GM21576 (cell line): ENCODE data around the gene LGR4.

Experiments used
- ATAC-seq: cut with Tn5 transposase; IDR thresholded peaks from one replicate; pipeline ENCODE4 v1.9.1; 2021; ENCODE audit warnings: mild to moderate bottlenecking, moderate library complexity; ENCODE audit not compliant: unreplicated experiment

The LGR4 gene

GRCh38 chr11:27406498-27407354 is 65.9 kb downstream of the LGR4 start:
- ATAC-seq: no peak

GRCh38 chr11:27405134-27405533 is 67.5 kb downstream of the LGR4 start:
- ATAC-seq: no peak

- ATAC-seq: no peak
These were observed 68.2 kb downstream of the LGR4 start for GRCh38 chr11:27404427-27404826.

GRCh38 chr11:27403195-27403594 is 69.4 kb downstream of the LGR4 start:
- ATAC-seq: no peak

- no peak for ATAC-seq
These were observed 70.1 kb downstream of the LGR4 start for GRCh38 chr11:27402450-27402849.

- ATAC-seq: no peak
These were observed 70.7 kb downstream of the LGR4 start for GRCh38 chr11:27401833-27402316.

- no peak for ATAC-seq
These were observed 71.2 kb downstream of the LGR4 start for GRCh38 chr11:27401280-27401832.

- ATAC-seq: no peak
These were observed 74.2 kb downstream of the LGR4 start for GRCh38 chr11:27398400-27398770.

GRCh38 chr11:27397624-27398399 is 74.8 kb downstream of the LGR4 start:
- ATAC-seq: no peak

GRCh38 chr11:27396259-27396839 is 76.2 kb downstream of the LGR4 start:
- no peak for ATAC-seq

GRCh38 chr11:27395556-27396258 is 76.9 kb downstream of the LGR4 start:
- no peak for ATAC-seq

GRCh38 chr11:27394781-27395228 is 77.8 kb downstream of the LGR4 start:
- no peak for ATAC-seq

GRCh38 chr11:27392278-27393114 is 80.1 kb downstream of the LGR4 start:
- no peak for ATAC-seq

- no peak for ATAC-seq
These were observed 81.1 kb downstream of the LGR4 start for GRCh38 chr11:27391331-27392015.

- no peak for ATAC-seq
These were observed 82.0 kb downstream of the LGR4 start for GRCh38 chr11:27390318-27391295.

- no peak for ATAC-seq
These were observed 83.7 kb downstream of the LGR4 start for GRCh38 chr11:27388869-27389268.

GRCh38 chr11:27388001-27388400 is 84.6 kb downstream of the LGR4 start:
- ATAC-seq: no peak

- no peak for ATAC-seq
These were observed 85.2 kb downstream of the LGR4 start for GRCh38 chr11:27387362-27387761.
